Tibial artery (tissue), 4 donors: ENCODE data around the gene MAPRE3.
"Not testable (repeated sequence)": the region's sequence is repeated elsewhere in the genome, so short reads cannot be mapped to it uniquely, and the experiment has no call there.

Source experiments
- DNase-seq, 2 donors: peaks; one replicate each; pipeline ENCODE4 v3.0.0-alpha.2; 2019
- H3K27ac ChIP-seq, 2 donors: fragments of 200-600 bp; sonication (generic) in 1 of 2; 1 replicate in 1 of 2; 2 replicates in 1 of 2; pipeline ENCODE4 v1.5.1; 2018 to 2019; ENCODE audit warnings: mild to moderate bottlenecking in 1 of 2
- H3K27me3 ChIP-seq, 2 donors: fragments of 200-600 bp; sonication (generic) in 1 of 2; one replicate each; pipeline versions ENCODE4 v1.5.1 to v1.6.0; 2016 to 2019
- H3K36me3 ChIP-seq, 3 donors: fragments of 200-600 bp; sonication (generic) in 2 of 3; one replicate each; pipeline ENCODE4 v1.5.1; 2016 to 2019; ENCODE audit warnings: mild to moderate bottlenecking in 2 of 3
- H3K4me1 ChIP-seq, 4 donors: fragments of 200-600 bp; sonication (generic) in 2 of 4; 1 replicate in 3 of 4; 2 replicates in 1 of 4; pipeline ENCODE4 v1.5.1; 2016 to 2019
- H3K4me3 ChIP-seq, 2 donors: fragments of 200-600 bp; sonication (generic) in 1 of 2; 1 replicate in 1 of 2; 2 replicates in 1 of 2; pipeline ENCODE4 v1.5.1; 2018 to 2019; ENCODE audit warnings: mild to moderate bottlenecking in 2 of 2
- H3K9me3 ChIP-seq, 3 donors: fragments of 200-600 bp; sonication (generic) in 1 of 3; one replicate each; pipeline ENCODE4 v1.5.1; 2016 to 2019
- CTCF ChIP-seq, 2 experiments: fragments of 200-600 bp in 1 of 2; fragments of 450-650 bp in 1 of 2; IDR thresholded peaks; one replicate each; pipeline ENCODE4 v1.5.1; 2017 to 2019; ENCODE audit warnings: antibody characterized with exemption in 2 of 2, mild to moderate bottlenecking in 1 of 2, moderate library complexity in 1 of 2
- intact Hi-C: fragments of 100-400 bp; cut with DNase I; formaldehyde crosslinking; loops from one replicate; pipeline ENCODE4 v1.15.0; 2023; ENCODE audit warnings: low total_unique reads

The MAPRE3 gene

GRCh38 chr2:26970244-26970927 lies at the start of gene MAPRE3:
TSS of gene MAPRE3 (plus strand) at chr2:26970637. CDS start at chr2:27022219, 51,582 bp downstream.
- intact Hi-C loops, result loop anchor here (2.0 to 5.0 kb wide), 2 partner anchors 62 to 114 kb away; partner anchors contain the start of gene TMEM214
- H3K27me3 ChIP-seq, result peaks cover 0 to 2% of the 10 kb centered on the region in 2 donors
- peak within 1 kb of the TSS; percentile 74 to 77 for H3K27ac ChIP-seq
- H3K4me3 ChIP-seq, result peak within 1 kb of the TSS; percentile 73 to 74
- no peaks in the 10 kb centered on the region for H3K9me3 ChIP-seq
- peaks cover 0 to 23% (median 9%) of the 10 kb centered on the region in 4 donors for H3K4me1 ChIP-seq
- H3K36me3 ChIP-seq, result no peaks in the 10 kb centered on the region
- peak; percentile 74 to 86 for DNase-seq
- TF ChIP-seq CTCF (IDR thresholded peaks at IDR 0.05), result no peak

GRCh38 chr2:26921323-26921722 lies 49.1 kb upstream of the MAPRE3 start:
- intact Hi-C loops, result no loop called here
- no peak for TF ChIP-seq CTCF (IDR thresholded peaks at IDR 0.05)
- H3K27ac ChIP-seq, result no peak overlapping the region
- H3K4me3 ChIP-seq, result no peak overlapping the region
- no peaks in the 10 kb centered on the region for H3K36me3 ChIP-seq
- H3K4me1 ChIP-seq, result no peaks in the 10 kb centered on the region
- peaks cover 0 to 18% of the 10 kb centered on the region in 2 donors for H3K27me3 ChIP-seq
- H3K9me3 ChIP-seq, result no peaks in the 10 kb centered on the region
- no peak for DNase-seq

GRCh38 chr2:26922405-26923188 lies 47.8 kb upstream of the MAPRE3 start:
- intact Hi-C loops, result no loop called here
- TF ChIP-seq CTCF (IDR thresholded peaks at IDR 0.05), result peak; percentile 42 to 44
- Histone ChIP-seq H3K36me3 (no peaks in the 10 kb centered on the region), H3K4me1 (no peaks in the 10 kb centered on the region), H3K27ac (no peak overlapping the region), H3K27me3 (peaks cover 0 to 18% of the 10 kb centered on the region in 2 donors), H3K9me3 (no peaks in the 10 kb centered on the region), H3K4me3 (no peak overlapping the region)
- DNase-seq, result peak; percentile 31 to 63

GRCh38 chr2:26923189-26923466 lies 47.3 kb upstream of the MAPRE3 start:
- H3K27ac ChIP-seq, H3K36me3 ChIP-seq, H3K4me1 ChIP-seq, H3K9me3 ChIP-seq, intact Hi-C loops, H3K4me3 ChIP-seq: not testable (repeated sequence)
- peak in 1 of 2 donors; percentile 6 for DNase-seq
- peaks cover 0 to 18% of the 10 kb centered on the region in 2 donors for H3K27me3 ChIP-seq

- no peak overlapping the region for H3K27ac ChIP-seq
Measured at GRCh38 chr2:26924731-26925099, 45.7 kb upstream of the MAPRE3 start.

More at GRCh38 chr2:26924731-26925099, 45.7 kb upstream of the MAPRE3 start:
- H3K27me3 ChIP-seq, result peaks cover 0 to 24% of the 10 kb centered on the region in 2 donors
- TF ChIP-seq CTCF (IDR thresholded peaks at IDR 0.05), result no peak
- H3K36me3 ChIP-seq, result no peaks in the 10 kb centered on the region
- H3K9me3 ChIP-seq, result no peaks in the 10 kb centered on the region
- no peaks in the 10 kb centered on the region for H3K4me1 ChIP-seq
- intact Hi-C loops, result no loop called here
- DNase-seq, result peak in 1 of 2 donors; percentile 31
- no peak overlapping the region for H3K4me3 ChIP-seq
